ENCODE data around the gene RAD51B.

Gene RAD51B

GRCh38 chr14:67852926-67853604 is 33.5 kb downstream of the RAD51B start:
- no peak for DNase-seq (ENCODE audit: low read depth)
- H3K4me3 ChIP-seq (replicated peaks; ENCODE audit: low read depth, low read length), result no peak overlapping the region
- TF ChIP-seq CTCF (IDR thresholded peaks at IDR 0.05; ENCODE audit: low read length, missing control alignments), result no peak

- TF ChIP-seq CTCF (IDR thresholded peaks at IDR 0.05; ENCODE audit: low read length, missing control alignments), result no peak
- DNase-seq (ENCODE audit: low read depth), result no peak
- H3K4me3 ChIP-seq (replicated peaks; ENCODE audit: low read depth, low read length), result no peak overlapping the region
Observed at GRCh38 chr14:67853715-67854114, 34.1 kb downstream of the RAD51B start.

- no peak for TF ChIP-seq CTCF (IDR thresholded peaks at IDR 0.05; ENCODE audit: low read length, missing control alignments)
- DNase-seq (ENCODE audit: low read depth), result no peak
- no peak overlapping the region for H3K4me3 ChIP-seq (replicated peaks; ENCODE audit: low read depth, low read length)
Observed at GRCh38 chr14:67856827-67857226, 37.2 kb downstream of the RAD51B start.

GRCh38 chr14:67857778-67858350 is 38.3 kb downstream of the RAD51B start:
- no peak for DNase-seq (ENCODE audit: low read depth)
- TF ChIP-seq CTCF (IDR thresholded peaks at IDR 0.05; ENCODE audit: low read length, missing control alignments), result no peak
- H3K4me3 ChIP-seq (replicated peaks; ENCODE audit: low read depth, low read length), result no peak overlapping the region

GRCh38 chr14:67859169-67859749 is 39.7 kb downstream of the RAD51B start:
- TF ChIP-seq CTCF (IDR thresholded peaks at IDR 0.05; ENCODE audit: low read length, missing control alignments), result no peak
- H3K4me3 ChIP-seq (replicated peaks; ENCODE audit: low read depth, low read length), result no peak overlapping the region
- no peak for DNase-seq (ENCODE audit: low read depth)

- no peak for DNase-seq (ENCODE audit: low read depth)
- no peak for TF ChIP-seq CTCF (IDR thresholded peaks at IDR 0.05; ENCODE audit: low read length, missing control alignments)
- H3K4me3 ChIP-seq (replicated peaks; ENCODE audit: low read depth, low read length), result no peak overlapping the region
Observed at GRCh38 chr14:67863223-67863622, 43.6 kb downstream of the RAD51B start.
